ENCODE results near the gene CERS6.

Gene CERS6

GRCh38 chr2:168780669-168781071 lies 324.6 kb downstream of the CERS6 start:
- TF ChIP-seq CTCF (IDR thresholded peaks at IDR 0.05): no peak

DNA sequence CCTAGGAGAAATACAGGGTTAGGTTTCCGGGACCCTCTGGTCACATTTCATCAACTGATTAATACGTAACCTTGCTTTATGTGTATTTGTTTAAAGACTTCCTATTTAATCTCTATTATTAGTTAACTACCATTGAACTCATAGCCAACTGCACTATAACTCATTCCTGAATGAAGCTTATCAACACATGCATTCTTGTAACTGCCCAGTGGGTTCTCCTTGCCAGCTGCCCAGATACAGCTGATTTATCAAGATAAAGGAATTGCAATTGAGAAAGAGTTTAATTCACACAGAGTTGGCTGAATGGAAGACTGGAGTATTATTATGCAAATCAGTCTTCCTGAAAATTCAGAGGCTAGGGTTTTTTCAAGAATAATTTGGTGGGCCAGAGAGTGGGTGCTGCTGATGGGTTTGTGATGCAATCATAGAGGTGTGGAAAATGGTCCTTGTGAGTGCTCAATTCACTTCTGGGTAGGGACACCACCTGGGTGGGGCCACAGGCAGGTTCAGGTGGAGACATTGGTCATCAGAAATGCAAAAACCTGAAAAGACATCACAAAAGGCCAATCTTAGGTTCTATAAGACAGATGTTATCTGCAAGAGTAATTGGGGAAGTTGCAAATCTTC lies 325.2 kb downstream of the CERS6 start:
- no peak for TF ChIP-seq CTCF (IDR thresholded peaks at IDR 0.05)

DNA sequence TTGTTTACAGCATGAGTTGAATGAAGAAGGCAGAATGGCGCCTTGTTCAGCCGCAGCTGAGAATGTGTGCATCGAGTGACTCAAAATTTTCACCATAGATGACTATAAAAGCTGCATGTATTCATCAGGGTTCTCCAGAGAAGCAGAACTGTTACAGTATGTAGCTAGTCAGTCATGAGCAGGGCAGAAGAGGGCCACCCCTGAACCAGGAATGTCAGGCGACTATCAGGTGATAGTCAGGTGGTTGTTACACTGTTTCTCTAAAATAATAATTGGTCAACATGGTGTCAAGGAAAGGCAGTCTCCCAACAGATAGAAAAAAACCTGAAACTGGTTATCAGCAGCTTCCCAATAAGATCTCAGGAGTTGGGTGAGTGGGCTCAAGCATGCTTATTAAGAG lies 326.2 kb downstream of the CERS6 start:
- TF ChIP-seq CTCF (IDR thresholded peaks at IDR 0.05): no peak

GRCh38 chr2:168784993-168785392 lies 328.9 kb downstream of the CERS6 start:
- TF ChIP-seq CTCF (IDR thresholded peaks at IDR 0.05): no peak

GRCh38 chr2:168787098-168787781 lies 331.2 kb downstream of the CERS6 start:
- TF ChIP-seq CTCF (IDR thresholded peaks at IDR 0.05): no peak

DNA sequence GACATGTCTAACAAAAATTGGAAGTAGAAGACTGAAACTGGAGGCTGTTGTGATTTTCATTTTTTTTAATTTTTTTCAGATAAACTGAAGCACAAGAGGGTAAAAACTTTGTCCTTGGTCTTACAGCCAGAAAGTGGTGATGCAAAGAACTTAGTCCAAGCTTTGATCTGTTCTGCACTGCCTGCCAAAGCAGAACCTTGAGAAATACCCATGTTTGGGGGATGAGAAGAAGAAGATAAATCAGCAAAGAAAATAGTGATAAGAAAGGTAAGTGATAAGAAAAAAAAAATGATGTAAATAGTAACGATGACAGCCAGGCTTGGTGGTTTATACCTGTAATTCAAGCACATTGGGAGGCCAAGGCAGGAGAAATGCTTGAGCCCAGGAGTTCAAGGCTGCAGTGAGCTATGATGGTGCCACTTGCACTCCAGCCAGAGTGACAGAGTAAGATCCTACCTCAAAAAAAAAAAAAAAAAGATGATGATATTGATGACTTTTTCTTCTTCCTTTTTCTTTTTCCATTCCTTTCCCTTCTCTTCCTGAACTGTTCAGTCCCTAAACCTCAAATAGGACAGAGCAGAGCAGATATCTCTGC lies 331.8 kb downstream of the CERS6 start:
- no peak for TF ChIP-seq CTCF (IDR thresholded peaks at IDR 0.05)

- TF ChIP-seq CTCF (IDR thresholded peaks at IDR 0.05): no peak
These were observed 333.7 kb downstream of the CERS6 start for GRCh38 chr2:168789776-168790175.

Measured in LNCAP (cell line).